MCF 10A (cell line): ENCODE measurements around the gene MORN1. TPM values are rescaled to one million over a fixed set of nuclear protein-coding genes. Genes with fewer than 3 reads are reported as not detected.

ENCODE experiments used
- BruUV-seq: library from RNA; stranded (reverse); fragments of 400-500 nt; replicated peaks from 2 replicates; lab custom pipeline; 2021; lab: Mats Ljungman, UMichigan
- CTCF ChIA-PET: fragments of 300-600 bp; sonication (Branson Sonifier 250); formaldehyde crosslinking; extraction: SDS; loops from one replicate; lab custom pipeline; 2021; ENCODE audit warnings: antibody characterized with exemption, inconsistent platforms; lab: Yijun Ruan, JAX
- POLR2A ChIA-PET: fragments of 300-600, 350-650 bp; sonication (Branson Sonifier 250); formaldehyde crosslinking; extraction: SDS; loops from one replicate; lab custom pipeline; 2020; ENCODE audit warnings: antibody characterized with exemption, inconsistent platforms; lab: Yijun Ruan, JAX
- DNase-seq: peaks from one replicate; pipeline ENCODE4 v3.0.0-alpha.2; 2018; ENCODE audit not compliant: unreplicated experiment
- H3K27ac Mint-ChIP-seq: one replicate; pipeline ENCODE4 v1.8.0; 2022; ENCODE audit warnings: mild to moderate bottlenecking, low read depth, mixed read lengths; ENCODE audit not compliant: unreplicated experiment
- H3K27me3 Mint-ChIP-seq: one replicate; pipeline ENCODE4 v1.8.0; 2022; ENCODE audit warnings: mixed read lengths; ENCODE audit not compliant: insufficient read depth, unreplicated experiment
- H3K36me3 Mint-ChIP-seq: one replicate; pipeline ENCODE4 v1.8.0; 2022; ENCODE audit warnings: mild to moderate bottlenecking, moderate library complexity, mixed read lengths; ENCODE audit not compliant: insufficient read depth, unreplicated experiment
- H3K4me1 Mint-ChIP-seq: one replicate; pipeline ENCODE4 v1.8.0; 2022; ENCODE audit warnings: mixed read lengths; ENCODE audit not compliant: insufficient read depth, unreplicated experiment
- H3K4me3 Mint-ChIP-seq: one replicate; pipeline ENCODE4 v1.8.0; 2022; ENCODE audit warnings: mild to moderate bottlenecking, moderate library complexity, mixed read lengths; ENCODE audit not compliant: unreplicated experiment
- H3K9me3 Mint-ChIP-seq: one replicate; pipeline ENCODE4 v1.8.0; 2022; ENCODE audit warnings: mixed read lengths; ENCODE audit not compliant: unreplicated experiment
- CTCF ChIP-seq: fragments of 200-600 bp; IDR thresholded peaks from one replicate; pipeline ENCODE4 v1.8.0; 2022; ENCODE audit warnings: antibody characterized with exemption, mild to moderate bottlenecking; ENCODE audit not compliant: unreplicated experiment
- intact Hi-C: fragments of 100-400 bp; cut with micrococcal nuclease; formaldehyde crosslinking; loops from 2 replicates; pipeline ENCODE4 v1.14.1; 2022
- total RNA-seq: library from RNA; stranded (reverse); gene quantifications from 2 replicates; pipeline ENCODE4 v1.2.3, GENCODE V29; 2022

The MORN1 gene
- total RNA-seq, 1 experiment from 2014 or later, result 19.4 TPM

GRCh38 chr1:2323451-2323974, 67.8 kb downstream of the MORN1 start:
- Mint-ChIP-seq H3K4me1 (no peaks in the 10 kb centered on the region), H3K36me3 (no peaks in the 10 kb centered on the region), H3K27ac (no peak overlapping the region), H3K27me3 (peaks cover 21% of the 10 kb centered on the region), H3K4me3 (no peak overlapping the region), H3K9me3 (peaks cover 8% of the 10 kb centered on the region)
- intact Hi-C loops, result no loop called here
- BruUV-seq, result no TSS peak
- DNase-seq, result no peak
- POLR2A ChIA-PET, result no interaction called here
- CTCF ChIA-PET, result no interaction called here
- no peak for TF ChIP-seq CTCF

- Mint-ChIP-seq H3K4me3 (no peak overlapping the region), H3K4me1 (no peaks in the 10 kb centered on the region), H3K27me3 (peaks cover 21% of the 10 kb centered on the region), H3K36me3 (no peaks in the 10 kb centered on the region), H3K9me3 (peaks cover 8% of the 10 kb centered on the region), H3K27ac (no peak overlapping the region)
- DNase-seq, result no peak
- POLR2A ChIA-PET, result no interaction called here
- no TSS peak for BruUV-seq
- intact Hi-C loops, result no loop called here
- CTCF ChIA-PET, result interaction anchor here (0.7 to 1.7 kb wide), 2 partner anchors 127 to 149 kb away, joined by 3 to 4 read pairs; partner anchors contain the start of gene FAAP20
- no peak for TF ChIP-seq CTCF
Measured at GRCh38 chr1:2322581-2323211, 68.7 kb downstream of the MORN1 start.

GRCh38 chr1:2322065-2322571, 69.2 kb downstream of the MORN1 start:
- ChIA-PET CTCF (interaction anchor here (1.7 kb wide), 1 partner anchor 127 kb away, joined by 4 read pairs; the partner anchor contains the start of gene FAAP20), POLR2A (no interaction called here)
- TF ChIP-seq CTCF, result no peak
- BruUV-seq, result no TSS peak
- Mint-ChIP-seq H3K27me3 (peaks cover 21% of the 10 kb centered on the region), H3K4me3 (no peak overlapping the region), H3K36me3 (no peaks in the 10 kb centered on the region), H3K4me1 (no peaks in the 10 kb centered on the region), H3K9me3 (peaks cover 8% of the 10 kb centered on the region), H3K27ac (no peak overlapping the region)
- no peak for DNase-seq
- intact Hi-C loops, result no loop called here

- no peak for DNase-seq
- no peak for TF ChIP-seq CTCF
- no peaks in the 10 kb centered on the region for H3K4me1 Mint-ChIP-seq
- H3K4me3 Mint-ChIP-seq, result no peak overlapping the region
- no peaks in the 10 kb centered on the region for H3K36me3 Mint-ChIP-seq
- ChIA-PET POLR2A (no interaction called here), CTCF (interaction anchor here (1.7 kb wide), 1 partner anchor 126 kb away, joined by 4 read pairs; the partner anchor contains the start of gene FAAP20)
- no TSS peak for BruUV-seq
- H3K27me3 Mint-ChIP-seq, result peaks cover 13% of the 10 kb centered on the region
- intact Hi-C loops, result no loop called here
- no peak overlapping the region for H3K27ac Mint-ChIP-seq
- H3K9me3 Mint-ChIP-seq, result peaks cover 8% of the 10 kb centered on the region
Measured at GRCh38 chr1:2320760-2321667, 70.3 kb downstream of the MORN1 start.
